K562 treated with DMSO at 1 percent for 12 hours (cell line): Measurements from ENCODE around the gene ASMTL. TPM values are rescaled to one million over a fixed set of nuclear protein-coding genes. Genes with fewer than 3 reads are reported as not detected.

Source experiments
- total RNA-seq: library from RNA; unstranded; fragments of 300-600 nt; gene quantifications from 2 replicates; pipeline ENCODE4 v1.2.3, GENCODE V29; 2022; ENCODE audit not compliant: insufficient read depth

The ASMTL gene, protein sequence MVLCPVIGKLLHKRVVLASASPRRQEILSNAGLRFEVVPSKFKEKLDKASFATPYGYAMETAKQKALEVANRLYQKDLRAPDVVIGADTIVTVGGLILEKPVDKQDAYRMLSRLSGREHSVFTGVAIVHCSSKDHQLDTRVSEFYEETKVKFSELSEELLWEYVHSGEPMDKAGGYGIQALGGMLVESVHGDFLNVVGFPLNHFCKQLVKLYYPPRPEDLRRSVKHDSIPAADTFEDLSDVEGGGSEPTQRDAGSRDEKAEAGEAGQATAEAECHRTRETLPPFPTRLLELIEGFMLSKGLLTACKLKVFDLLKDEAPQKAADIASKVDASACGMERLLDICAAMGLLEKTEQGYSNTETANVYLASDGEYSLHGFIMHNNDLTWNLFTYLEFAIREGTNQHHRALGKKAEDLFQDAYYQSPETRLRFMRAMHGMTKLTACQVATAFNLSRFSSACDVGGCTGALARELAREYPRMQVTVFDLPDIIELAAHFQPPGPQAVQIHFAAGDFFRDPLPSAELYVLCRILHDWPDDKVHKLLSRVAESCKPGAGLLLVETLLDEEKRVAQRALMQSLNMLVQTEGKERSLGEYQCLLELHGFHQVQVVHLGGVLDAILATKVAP
- 21.1 and 23.0 TPM in 2 replicates for total RNA-seq

DNA sequence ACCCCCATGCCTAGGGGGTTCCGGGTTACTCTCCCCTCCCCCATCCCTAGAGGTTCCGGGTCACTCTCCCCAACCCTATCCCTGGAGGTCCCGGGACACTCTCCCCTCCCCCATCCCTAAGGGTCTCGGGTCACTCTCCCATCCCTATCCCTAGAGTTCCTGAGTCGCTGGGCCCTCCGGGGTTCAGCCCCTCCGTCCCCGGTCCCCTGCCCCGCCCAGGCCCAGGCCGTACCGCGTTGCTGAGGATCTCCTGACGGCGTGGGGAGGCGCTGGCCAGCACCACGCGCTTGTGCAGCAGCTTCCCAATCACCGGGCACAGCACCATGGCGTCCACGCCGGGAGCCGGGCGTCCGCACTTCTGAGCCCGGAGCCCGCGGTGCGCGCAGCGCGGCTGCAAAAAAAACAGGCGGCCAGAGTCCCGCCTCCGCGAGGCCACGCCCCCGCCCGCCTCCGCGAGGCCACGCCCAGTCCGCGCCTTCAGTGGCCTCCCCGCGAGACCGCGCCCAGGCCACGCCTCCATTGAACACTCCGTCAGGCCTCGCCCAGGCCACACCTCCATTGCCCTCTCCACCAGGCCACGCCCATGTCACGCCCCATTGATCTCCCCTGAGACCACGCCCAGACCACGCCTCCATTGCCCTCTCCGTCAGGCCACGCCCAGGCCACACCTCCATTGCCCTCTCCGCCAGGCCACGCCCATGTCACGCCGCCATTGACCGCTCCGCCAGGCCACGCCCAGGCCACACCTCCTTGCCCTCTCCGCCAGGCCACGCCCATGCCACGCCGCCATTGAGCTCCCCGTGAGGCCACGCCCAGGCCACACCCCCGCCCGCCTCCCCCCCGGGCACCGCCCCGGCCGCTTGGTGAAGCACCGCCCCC lies at the start of gene ASMTL:
TSS of gene ASMTL (minus strand) at position 394 of the 879 bp plus-strand sequence. CDS start at position 325, 69 bp downstream.

GRCh38 chrX:1391707-1392375 lies 60.9 kb downstream of the ASMTL start, which contains the start of gene SLC25A6:
Gene SLC25A6 (minus strand): TSS chrX:1392113. CDS start chrX:1392009, 104 bp downstream.

Other genes starting within 250 kb of the ASMTL start
- not detected in 2 replicates for gene CRLF2, start 240.3 kb downstream of the ASMTL start, total RNA-seq
- 1.00 TPM in 1 of 2 replicates, not detected in the other for gene CSF2RA, start 184.1 kb downstream of the ASMTL start, total RNA-seq
- not detected in 2 replicates for gene IL3RA, start 116.1 kb downstream of the ASMTL start, total RNA-seq
- gene SLC25A6, start 60.8 kb downstream of the ASMTL start, total RNA-seq: 777 and 896 TPM in 2 replicates
- gene P2RY8, start 84.3 kb upstream of the ASMTL start, total RNA-seq: 0.53 and 1.1 TPM in 2 replicates
- 14.8 and 28.8 TPM in 2 replicates for gene AKAP17A, start 138.7 kb upstream of the ASMTL start, total RNA-seq
- gene ASMT, start 162.2 kb upstream of the ASMTL start, total RNA-seq: not detected in 2 replicates